NCI-H1436 treated with DMSO at 0.1 percent for 48 hours (cell line): ENCODE measurements around the gene ADAMTSL1.

ENCODE experiments used
- DNase-seq: peaks from one replicate; lab custom pipeline; 2025; lab: John Stamatoyannopoulos, UW

Gene ADAMTSL1

GRCh38 chr9:18665947-18666346 is 192.0 kb downstream of the ADAMTSL1 start:
- DNase-seq: no peak

- no peak for DNase-seq
These were observed 192.4 kb downstream of the ADAMTSL1 start for GRCh38 chr9:18666348-18666747.

- no peak for DNase-seq
These were observed 193.2 kb downstream of the ADAMTSL1 start for GRCh38 chr9:18666986-18667772.

- no peak for DNase-seq
These were observed 195.0 kb downstream of the ADAMTSL1 start for GRCh38 chr9:18668944-18669343.

- DNase-seq: no peak
These were observed 198.8 kb downstream of the ADAMTSL1 start for GRCh38 chr9:18672706-18673105.

- DNase-seq: no peak
These were observed 199.2 kb downstream of the ADAMTSL1 start for GRCh38 chr9:18673179-18673578.

- DNase-seq: no peak
These were observed 201.4 kb downstream of the ADAMTSL1 start for GRCh38 chr9:18675332-18675731.

GRCh38 chr9:18675973-18676372 is 202.0 kb downstream of the ADAMTSL1 start:
- DNase-seq: peak; percentile 21

- no peak for DNase-seq
These were observed 202.6 kb downstream of the ADAMTSL1 start for GRCh38 chr9:18676525-18676924.

GRCh38 chr9:18678821-18679590 is 205.1 kb downstream of the ADAMTSL1 start:
- DNase-seq: no peak

- no peak for DNase-seq
These were observed 209.0 kb downstream of the ADAMTSL1 start for GRCh38 chr9:18682907-18683306.

- no peak for DNase-seq
These were observed 209.4 kb downstream of the ADAMTSL1 start for GRCh38 chr9:18683312-18683711.

- DNase-seq: no peak
These were observed 209.9 kb downstream of the ADAMTSL1 start for GRCh38 chr9:18683851-18684250.

GRCh38 chr9:18684593-18685317 is 210.8 kb downstream of the ADAMTSL1 start:
- no peak for DNase-seq

GRCh38 chr9:18688581-18689565 is 214.9 kb downstream of the ADAMTSL1 start:
- DNase-seq: no peak

- no peak for DNase-seq
These were observed 216.0 kb downstream of the ADAMTSL1 start for GRCh38 chr9:18689921-18690320.

GRCh38 chr9:18692268-18692667 is 218.3 kb downstream of the ADAMTSL1 start:
- DNase-seq: no peak

GRCh38 chr9:18692962-18693361 is 219.0 kb downstream of the ADAMTSL1 start:
- DNase-seq: no peak

GRCh38 chr9:18694959-18695668 is 221.2 kb downstream of the ADAMTSL1 start:
- no peak for DNase-seq

- DNase-seq: no peak
These were observed 225.0 kb downstream of the ADAMTSL1 start for GRCh38 chr9:18698992-18699391.

GRCh38 chr9:18699764-18700163 is 225.8 kb downstream of the ADAMTSL1 start:
- no peak for DNase-seq
